Fibroblast of mammary gland (primary cell): ENCODE measurements around the gene BPGM.

Experiments used
- DNase-seq: peaks from one replicate; pipeline ENCODE4 v3.0.0-alpha.2; 2010; ENCODE audit warnings: low read depth
- H3K4me3 ChIP-seq: 2 replicates; pipeline ENCODE4 v1.5.1; 2011; ENCODE audit warnings: low read depth, mild to moderate bottlenecking, low read length, moderate library complexity; ENCODE audit not compliant: control insufficient read depth
- TF ChIP-seq, protein P1 (sequence below): conservative IDR thresholded peaks from 2 replicates; pipeline ENCODE4 v1.5.1; 2011; ENCODE audit warnings: low read depth, low read length, inconsistent platforms; ENCODE audit not compliant: control insufficient read depth, insufficient read depth

The BPGM gene

DNA sequence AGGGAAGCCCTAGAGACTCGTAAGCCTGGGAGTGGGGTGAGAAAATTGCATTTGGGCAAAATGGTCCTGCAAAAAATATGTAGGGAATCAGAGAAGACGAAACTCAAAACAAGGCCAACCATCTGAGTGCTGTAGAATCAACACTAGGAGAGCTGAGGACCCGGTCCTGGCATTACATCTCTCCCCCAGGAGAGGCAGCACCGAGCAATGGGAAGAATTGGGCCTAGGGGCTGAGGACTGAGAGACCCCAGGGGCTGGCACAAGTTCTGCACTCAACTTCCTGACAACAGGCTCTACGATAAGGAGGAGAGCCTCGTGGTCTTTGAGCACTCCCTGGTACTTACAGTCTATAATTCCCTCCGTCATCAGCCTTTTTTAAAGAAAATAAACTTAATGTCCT is 47.6 kb downstream of the BPGM start:
- TF ChIP-seq, protein P1, sequence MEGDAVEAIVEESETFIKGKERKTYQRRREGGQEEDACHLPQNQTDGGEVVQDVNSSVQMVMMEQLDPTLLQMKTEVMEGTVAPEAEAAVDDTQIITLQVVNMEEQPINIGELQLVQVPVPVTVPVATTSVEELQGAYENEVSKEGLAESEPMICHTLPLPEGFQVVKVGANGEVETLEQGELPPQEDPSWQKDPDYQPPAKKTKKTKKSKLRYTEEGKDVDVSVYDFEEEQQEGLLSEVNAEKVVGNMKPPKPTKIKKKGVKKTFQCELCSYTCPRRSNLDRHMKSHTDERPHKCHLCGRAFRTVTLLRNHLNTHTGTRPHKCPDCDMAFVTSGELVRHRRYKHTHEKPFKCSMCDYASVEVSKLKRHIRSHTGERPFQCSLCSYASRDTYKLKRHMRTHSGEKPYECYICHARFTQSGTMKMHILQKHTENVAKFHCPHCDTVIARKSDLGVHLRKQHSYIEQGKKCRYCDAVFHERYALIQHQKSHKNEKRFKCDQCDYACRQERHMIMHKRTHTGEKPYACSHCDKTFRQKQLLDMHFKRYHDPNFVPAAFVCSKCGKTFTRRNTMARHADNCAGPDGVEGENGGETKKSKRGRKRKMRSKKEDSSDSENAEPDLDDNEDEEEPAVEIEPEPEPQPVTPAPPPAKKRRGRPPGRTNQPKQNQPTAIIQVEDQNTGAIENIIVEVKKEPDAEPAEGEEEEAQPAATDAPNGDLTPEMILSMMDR = peak; percentile 35
- H3K4me3 ChIP-seq = no peak overlapping the region
- no peak for DNase-seq

DNA sequence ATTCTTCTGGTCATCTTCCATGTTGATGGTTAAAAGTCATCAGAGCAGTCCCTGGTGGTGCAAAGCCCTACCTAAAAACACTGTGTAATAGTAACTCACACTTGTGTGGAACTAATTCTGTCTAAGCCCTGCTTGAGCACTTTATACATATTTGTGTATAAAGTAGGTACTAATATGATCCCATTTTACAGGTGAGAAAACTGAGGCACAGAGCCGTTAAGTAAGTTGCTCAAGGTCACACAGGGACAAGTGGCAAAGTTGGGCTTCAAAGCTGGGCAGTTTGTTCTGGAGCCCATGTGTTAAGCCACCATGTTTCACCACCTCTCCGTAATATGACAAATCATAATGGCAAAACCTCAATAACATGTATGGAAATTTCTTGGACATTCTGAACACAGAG is 48.1 kb downstream of the BPGM start:
- H3K4me3 ChIP-seq = no peak overlapping the region
- DNase-seq = peak; percentile 26
- TF ChIP-seq, protein P1 = no peak

DNA sequence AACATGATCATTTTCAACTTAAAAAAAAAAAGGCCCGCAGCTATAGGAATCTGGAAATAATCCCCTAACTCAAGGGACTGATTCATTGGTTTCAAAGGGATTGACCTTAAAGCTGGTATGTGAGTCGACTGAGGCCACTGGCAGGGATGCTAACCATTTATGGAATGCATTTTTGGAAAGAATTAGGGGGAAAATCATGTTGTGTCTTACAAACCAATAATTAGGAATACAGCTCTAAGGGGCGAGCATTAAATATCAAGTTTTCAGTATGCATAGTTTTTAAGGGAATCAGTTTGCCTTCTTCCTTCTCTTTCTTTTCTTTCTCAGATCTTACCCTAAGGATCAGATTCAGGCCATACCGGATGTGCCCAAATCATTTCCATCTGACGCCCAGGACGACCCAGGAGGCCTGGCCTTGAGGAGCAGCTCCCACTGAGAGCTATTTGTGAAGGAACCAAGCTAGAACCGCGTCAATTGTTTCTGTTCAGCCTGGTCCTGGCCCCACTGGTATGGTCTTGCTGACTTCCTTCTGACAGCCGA is 48.7 kb downstream of the BPGM start:
- TF ChIP-seq, protein P1 = no peak
- DNase-seq = peak; percentile 78
- no peak overlapping the region for H3K4me3 ChIP-seq

DNA sequence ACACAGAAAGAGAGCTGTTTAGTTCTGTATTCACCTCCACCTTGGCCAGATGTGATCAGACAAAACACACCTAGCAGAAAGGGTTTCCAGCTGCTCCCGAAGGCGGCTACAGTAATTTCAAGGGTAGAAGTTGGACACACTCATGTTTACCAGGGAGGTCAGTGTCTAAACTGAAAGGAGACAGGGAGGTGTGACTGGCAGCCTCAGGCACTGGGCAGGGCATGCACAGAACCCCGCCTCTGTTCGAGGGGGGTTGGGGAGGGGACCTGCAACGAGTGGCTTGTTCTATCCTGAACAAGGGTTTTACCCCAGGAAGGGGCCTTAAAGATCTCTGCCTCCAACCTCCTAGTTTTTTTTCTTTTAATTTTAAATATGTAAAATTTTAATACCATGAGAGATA is 49.6 kb downstream of the BPGM start:
- DNase-seq = no peak
- TF ChIP-seq, protein P1 = no peak
- H3K4me3 ChIP-seq = no peak overlapping the region

DNA sequence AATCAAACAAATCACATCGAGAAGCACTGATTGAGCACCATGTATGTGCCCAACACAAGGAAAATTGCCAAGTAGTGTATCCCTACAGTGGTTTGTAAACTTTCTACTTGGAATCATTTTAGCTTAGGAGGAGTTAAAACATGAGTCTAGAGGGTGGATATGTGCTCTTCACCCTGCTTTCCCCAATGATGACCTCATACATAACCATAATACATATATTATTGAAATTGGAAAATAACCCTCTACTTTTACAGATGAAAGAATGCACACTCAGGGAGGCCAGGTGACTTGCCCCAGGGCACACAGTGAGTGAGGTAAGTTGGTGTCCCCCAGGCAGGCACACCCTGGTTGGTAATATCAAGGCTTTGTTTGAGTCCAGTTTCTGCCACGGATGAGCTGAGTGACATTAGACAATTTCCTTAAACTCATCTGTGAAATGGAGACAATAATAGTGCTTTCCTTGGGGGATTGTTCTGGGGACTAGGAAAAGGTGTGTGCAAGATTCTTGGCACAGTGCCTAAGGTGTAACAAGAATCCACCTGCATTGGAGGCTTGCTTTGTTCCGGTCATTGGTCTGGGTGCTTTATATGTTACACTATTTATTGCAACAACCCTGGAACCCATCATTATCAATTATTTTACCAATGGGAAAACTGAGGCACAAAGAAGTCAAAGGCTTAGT is 50.7 kb downstream of the BPGM start:
- TF ChIP-seq, protein P1 = no peak
- no peak for DNase-seq
- no peak overlapping the region for H3K4me3 ChIP-seq

DNA sequence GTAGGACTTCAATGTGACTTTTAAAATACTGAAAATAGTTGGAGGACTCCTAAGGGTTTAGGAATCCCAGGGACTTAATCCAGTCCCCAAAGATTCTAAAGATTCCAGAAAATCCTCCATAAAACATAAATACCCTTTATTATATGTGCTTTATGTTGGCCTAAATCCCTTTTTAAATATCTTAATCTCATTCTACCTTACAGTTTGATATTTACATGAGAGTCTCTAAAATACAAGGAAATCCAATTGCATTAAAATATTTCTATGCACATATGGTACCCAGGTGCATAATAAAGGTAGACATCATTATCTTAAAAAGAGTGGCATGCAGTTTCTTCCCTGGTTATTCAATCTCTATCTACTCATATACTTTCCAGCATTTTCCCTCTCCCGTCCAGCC is 51.8 kb downstream of the BPGM start:
- no peak for DNase-seq
- TF ChIP-seq, protein P1 = no peak
- no peak overlapping the region for H3K4me3 ChIP-seq
